ENCODE data around the gene CCDC167. TPM values are rescaled to one million over a fixed set of nuclear protein-coding genes. Genes with fewer than 3 reads are reported as not detected.

Gene CCDC167
- total and polyA plus RNA-seq, 2 donors (not counting 1 experiment from before 2014, with no cell fraction given): 11.1 to 60.1 TPM

GRCh38 chr6:37522836-37523235 is 23.1 kb upstream of the CCDC167 start:
- Histone ChIP-seq H3K4me1 (ENCODE audit: control insufficient read depth in 2 of 2, insufficient read depth in 2 of 2, low read length in 2 of 2) (peaks cover 6 to 9% of the 10 kb centered on the region in 2 donors), H3K4me3 (ENCODE audit: control extremely low read depth in 1 of 5, extremely low read depth in 1 of 5, insufficient read depth in 1 of 5, low read depth in 2 of 5, low read length in 4 of 5) (no peak overlapping the region), H3K4me2 (replicated peaks; ENCODE audit: low read depth, low read length, poor library complexity, severe bottlenecking) (no peak overlapping the region), H2AFZ (ENCODE audit: insufficient read depth, low read depth, low read length, poor library complexity, severe bottlenecking) (no peak overlapping the region), H3K79me2 (ENCODE audit: control insufficient read depth, insufficient read depth, low read length) (no peaks in the 10 kb centered on the region), H3K27me3 (replicated peaks in 1 of 4; ENCODE audit: control extremely low read depth in 1 of 4, control insufficient read depth in 3 of 4, insufficient read depth in 4 of 4, low read length in 3 of 4) (peaks cover 0 to 11% (median 0%) of the 10 kb centered on the region in 4 experiments), H3K27ac (ENCODE audit: low read length in 2 of 2) (no peak overlapping the region), H3K36me3 (replicated peaks in 1 of 2; ENCODE audit: control extremely low read depth in 1 of 2, control insufficient read depth in 1 of 2, extremely low read depth in 1 of 2, insufficient read depth in 2 of 2, low read length in 1 of 2) (no peaks in the 10 kb centered on the region), H3K9me3 (ENCODE audit: control extremely low read depth in 1 of 3, control insufficient read depth in 2 of 3, insufficient read depth in 1 of 3, low read length in 2 of 3) (peaks cover 0 to 10% (median 0%) of the 10 kb centered on the region in 3 donors), H4K20me1 (ENCODE audit: control insufficient read depth, insufficient read depth, low read length, poor library complexity, severe bottlenecking) (no peaks in the 10 kb centered on the region), H3K9ac (ENCODE audit: low read length) (no peak overlapping the region)
- no peak for ATAC-seq (ENCODE audit: low read depth)
- WGBS (ENCODE audit: insufficient coverage): 100% methylated on average over 1 of the region's 3 CpGs
- H3K9me3 Mint-ChIP-seq (ENCODE audit: insufficient read depth): no peaks in the 10 kb centered on the region
- TF ChIP-seq CTCF (IDR thresholded peaks at IDR 0.05) (no peak), EZH2 (IDR thresholded peaks at IDR 0.05; ENCODE audit: borderline replicate concordance, insufficient read depth, low read depth, low read length, poor library complexity, severe bottlenecking) (no peak)
- intact Hi-C loops (cut with micrococcal nuclease): no loop called here
- H3K4me1 Mint-ChIP-seq: peaks cover 7% of the 10 kb centered on the region
- no peak overlapping the region for H3K4me3 Mint-ChIP-seq
- H3K27ac Mint-ChIP-seq: no peak overlapping the region
- no peak for DNase-seq
- H3K27me3 Mint-ChIP-seq: peaks cover 27% of the 10 kb centered on the region
- POLR2A ChIA-PET: no interaction called here
- CTCF ChIA-PET: interaction anchor here (0.5 kb wide), 1 partner anchor 144 kb away, joined by 3 read pairs; no protein-coding TSS in a partner anchor

DNA sequence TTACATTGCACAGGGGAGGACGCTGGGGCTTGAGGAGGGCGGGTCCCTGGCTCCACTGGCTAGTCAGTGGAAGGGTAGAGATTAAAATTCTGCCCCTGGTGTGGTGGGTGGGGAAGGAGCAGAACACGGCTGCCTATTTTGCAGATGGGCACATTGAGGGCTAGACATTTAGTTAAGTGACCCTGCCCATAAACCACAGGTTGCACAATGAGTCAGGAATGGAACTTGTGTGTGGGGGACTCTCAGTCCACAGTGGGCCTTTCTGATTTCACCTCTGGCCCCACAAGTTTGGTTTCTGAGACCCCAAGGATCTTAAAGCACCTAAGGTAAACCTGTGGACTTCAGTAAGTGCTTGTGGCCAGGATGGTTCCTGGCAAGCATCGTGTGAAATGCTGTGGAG is 22.0 kb upstream of the CCDC167 start:
- POLR2A ChIA-PET: interaction anchor here (0.6 kb wide), 1 partner anchor 43 kb away, joined by 3 read pairs; no protein-coding TSS in a partner anchor
- WGBS (ENCODE audit: insufficient coverage): 40% methylated on average over 4 of the region's 4 CpGs
- peaks cover 0 to 10% (median 0%) of the 10 kb centered on the region in 3 donors for H3K9me3 ChIP-seq (ENCODE audit: control extremely low read depth in 1 of 3, control insufficient read depth in 2 of 3, insufficient read depth in 1 of 3, low read length in 2 of 3)
- no peaks in the 10 kb centered on the region for H3K36me3 ChIP-seq (replicated peaks in 1 of 2; ENCODE audit: control extremely low read depth in 1 of 2, control insufficient read depth in 1 of 2, extremely low read depth in 1 of 2, insufficient read depth in 2 of 2, low read length in 1 of 2)
- TF ChIP-seq EZH2 (IDR thresholded peaks at IDR 0.05; ENCODE audit: borderline replicate concordance, insufficient read depth, low read depth, low read length, poor library complexity, severe bottlenecking) (no peak), CTCF (IDR thresholded peaks at IDR 0.05) (no peak)
- Mint-ChIP-seq H3K27me3 (peaks cover 18% of the 10 kb centered on the region), H3K27ac (no peak overlapping the region), H3K9me3 (ENCODE audit: insufficient read depth) (no peaks in the 10 kb centered on the region), H3K4me3 (no peak overlapping the region), H3K4me1 (peaks cover 14% of the 10 kb centered on the region)
- no peak overlapping the region for H3K9ac ChIP-seq (ENCODE audit: low read length)
- no peak overlapping the region for H3K4me3 ChIP-seq (ENCODE audit: control extremely low read depth in 1 of 5, extremely low read depth in 1 of 5, insufficient read depth in 1 of 5, low read depth in 2 of 5, low read length in 4 of 5)
- peaks cover 0 to 11% (median 0%) of the 10 kb centered on the region in 4 experiments for H3K27me3 ChIP-seq (replicated peaks in 1 of 4; ENCODE audit: control extremely low read depth in 1 of 4, control insufficient read depth in 3 of 4, insufficient read depth in 4 of 4, low read length in 3 of 4)
- no peak overlapping the region for H3K4me2 ChIP-seq (replicated peaks; ENCODE audit: low read depth, low read length, poor library complexity, severe bottlenecking)
- no peaks in the 10 kb centered on the region for H4K20me1 ChIP-seq (ENCODE audit: control insufficient read depth, insufficient read depth, low read length, poor library complexity, severe bottlenecking)
- H3K79me2 ChIP-seq (ENCODE audit: control insufficient read depth, insufficient read depth, low read length): no peaks in the 10 kb centered on the region
- intact Hi-C loops (cut with micrococcal nuclease): no loop called here
- no peak overlapping the region for H3K27ac ChIP-seq (ENCODE audit: low read length in 2 of 2)
- DNase-seq (no peak), ATAC-seq (ENCODE audit: low read depth) (no peak)
- H3K4me1 ChIP-seq (ENCODE audit: control insufficient read depth in 2 of 2, insufficient read depth in 2 of 2, low read length in 2 of 2): peaks cover 12 to 17% of the 10 kb centered on the region in 2 donors
- H2AFZ ChIP-seq (ENCODE audit: insufficient read depth, low read depth, low read length, poor library complexity, severe bottlenecking): no peak overlapping the region
- CTCF ChIA-PET: interaction anchor here (1.3 kb wide), 1 partner anchor 37 kb away, joined by 3 read pairs; no protein-coding TSS in a partner anchor

Data from B cell (primary cell).